ENCODE results near the gene PWP2. TPM values are rescaled to one million over a fixed set of nuclear protein-coding genes. Genes with fewer than 3 reads are reported as not detected.

The PWP2 gene
- total RNA-seq, 1 experiment from 2014 or later, result 6.8 TPM

DNA sequence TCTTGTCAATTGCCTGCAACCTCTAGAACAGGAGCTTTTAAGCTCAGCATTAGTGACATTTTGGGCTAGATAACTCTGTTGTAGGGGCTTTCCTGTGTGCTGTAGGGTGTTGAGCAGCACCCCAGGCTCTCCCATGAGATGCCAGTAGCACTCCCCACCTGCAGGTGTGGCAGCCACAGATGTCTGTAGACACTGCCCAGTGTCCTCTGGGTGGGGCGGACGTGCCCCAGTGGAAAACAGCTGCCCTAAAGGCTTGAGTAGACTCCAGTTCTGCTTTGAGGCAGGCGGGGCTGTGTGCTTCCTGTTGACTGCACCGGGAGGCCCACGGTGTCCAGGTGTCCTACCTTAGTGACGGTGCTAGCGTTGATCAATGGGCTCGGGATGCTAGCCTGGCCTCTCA lies 16.9 kb upstream of the PWP2 start:
- no TSS peak for BruUV-seq (replicated peaks)
- no peak for DNase-seq (ENCODE audit: low read depth, low spot score)
- ATAC-seq, result no peak
- TF ChIP-seq, protein P1, sequence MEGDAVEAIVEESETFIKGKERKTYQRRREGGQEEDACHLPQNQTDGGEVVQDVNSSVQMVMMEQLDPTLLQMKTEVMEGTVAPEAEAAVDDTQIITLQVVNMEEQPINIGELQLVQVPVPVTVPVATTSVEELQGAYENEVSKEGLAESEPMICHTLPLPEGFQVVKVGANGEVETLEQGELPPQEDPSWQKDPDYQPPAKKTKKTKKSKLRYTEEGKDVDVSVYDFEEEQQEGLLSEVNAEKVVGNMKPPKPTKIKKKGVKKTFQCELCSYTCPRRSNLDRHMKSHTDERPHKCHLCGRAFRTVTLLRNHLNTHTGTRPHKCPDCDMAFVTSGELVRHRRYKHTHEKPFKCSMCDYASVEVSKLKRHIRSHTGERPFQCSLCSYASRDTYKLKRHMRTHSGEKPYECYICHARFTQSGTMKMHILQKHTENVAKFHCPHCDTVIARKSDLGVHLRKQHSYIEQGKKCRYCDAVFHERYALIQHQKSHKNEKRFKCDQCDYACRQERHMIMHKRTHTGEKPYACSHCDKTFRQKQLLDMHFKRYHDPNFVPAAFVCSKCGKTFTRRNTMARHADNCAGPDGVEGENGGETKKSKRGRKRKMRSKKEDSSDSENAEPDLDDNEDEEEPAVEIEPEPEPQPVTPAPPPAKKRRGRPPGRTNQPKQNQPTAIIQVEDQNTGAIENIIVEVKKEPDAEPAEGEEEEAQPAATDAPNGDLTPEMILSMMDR (IDR thresholded peaks at IDR 0.05), result no peak
- TF ChIP-seq, protein P2, sequence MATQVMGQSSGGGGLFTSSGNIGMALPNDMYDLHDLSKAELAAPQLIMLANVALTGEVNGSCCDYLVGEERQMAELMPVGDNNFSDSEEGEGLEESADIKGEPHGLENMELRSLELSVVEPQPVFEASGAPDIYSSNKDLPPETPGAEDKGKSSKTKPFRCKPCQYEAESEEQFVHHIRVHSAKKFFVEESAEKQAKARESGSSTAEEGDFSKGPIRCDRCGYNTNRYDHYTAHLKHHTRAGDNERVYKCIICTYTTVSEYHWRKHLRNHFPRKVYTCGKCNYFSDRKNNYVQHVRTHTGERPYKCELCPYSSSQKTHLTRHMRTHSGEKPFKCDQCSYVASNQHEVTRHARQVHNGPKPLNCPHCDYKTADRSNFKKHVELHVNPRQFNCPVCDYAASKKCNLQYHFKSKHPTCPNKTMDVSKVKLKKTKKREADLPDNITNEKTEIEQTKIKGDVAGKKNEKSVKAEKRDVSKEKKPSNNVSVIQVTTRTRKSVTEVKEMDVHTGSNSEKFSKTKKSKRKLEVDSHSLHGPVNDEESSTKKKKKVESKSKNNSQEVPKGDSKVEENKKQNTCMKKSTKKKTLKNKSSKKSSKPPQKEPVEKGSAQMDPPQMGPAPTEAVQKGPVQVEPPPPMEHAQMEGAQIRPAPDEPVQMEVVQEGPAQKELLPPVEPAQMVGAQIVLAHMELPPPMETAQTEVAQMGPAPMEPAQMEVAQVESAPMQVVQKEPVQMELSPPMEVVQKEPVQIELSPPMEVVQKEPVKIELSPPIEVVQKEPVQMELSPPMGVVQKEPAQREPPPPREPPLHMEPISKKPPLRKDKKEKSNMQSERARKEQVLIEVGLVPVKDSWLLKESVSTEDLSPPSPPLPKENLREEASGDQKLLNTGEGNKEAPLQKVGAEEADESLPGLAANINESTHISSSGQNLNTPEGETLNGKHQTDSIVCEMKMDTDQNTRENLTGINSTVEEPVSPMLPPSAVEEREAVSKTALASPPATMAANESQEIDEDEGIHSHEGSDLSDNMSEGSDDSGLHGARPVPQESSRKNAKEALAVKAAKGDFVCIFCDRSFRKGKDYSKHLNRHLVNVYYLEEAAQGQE (IDR thresholded peaks at IDR 0.05; ENCODE audit: insufficient read depth in 1 of 2, low read depth in 2 of 2, low read length in 1 of 2), result no peak
- TF ChIP-seq SIN3A (IDR thresholded peaks at IDR 0.05; ENCODE audit: borderline replicate concordance, insufficient read depth, low read depth, low read length), result no peak
- no peak overlapping the region for H3K27ac ChIP-seq (ENCODE audit: low read length)
- no peak overlapping the region for H3K4me3 ChIP-seq (ENCODE audit: low read depth in 2 of 2, low read length in 2 of 2)
- no peaks in the 10 kb centered on the region for H3K27me3 ChIP-seq (ENCODE audit: control insufficient read depth, insufficient read depth, low read length)
- ChIA-PET CTCF (no interaction called here), POLR2A (no interaction called here)
- no peaks in the 10 kb centered on the region for H3K4me1 ChIP-seq (ENCODE audit: control insufficient read depth, insufficient read depth, low read length)
- in situ Hi-C loops (cut with HindIII; ENCODE audit: low pct_unique_long_range_greater_than_20kb, low sequenced_read_pairs), result no loop called here
- no peaks in the 10 kb centered on the region; the same call in 1 of the 2 replicates for H3K36me3 ChIP-seq (ENCODE audit: control insufficient read depth, insufficient read depth, low read length)
- H3K9me3 ChIP-seq (ENCODE audit: control insufficient read depth, insufficient read depth, low read depth, low read length), result no peaks in the 10 kb centered on the region
- intact Hi-C loops (cut with micrococcal nuclease; ENCODE audit: unreplicated experiment), result no loop called here

DNA sequence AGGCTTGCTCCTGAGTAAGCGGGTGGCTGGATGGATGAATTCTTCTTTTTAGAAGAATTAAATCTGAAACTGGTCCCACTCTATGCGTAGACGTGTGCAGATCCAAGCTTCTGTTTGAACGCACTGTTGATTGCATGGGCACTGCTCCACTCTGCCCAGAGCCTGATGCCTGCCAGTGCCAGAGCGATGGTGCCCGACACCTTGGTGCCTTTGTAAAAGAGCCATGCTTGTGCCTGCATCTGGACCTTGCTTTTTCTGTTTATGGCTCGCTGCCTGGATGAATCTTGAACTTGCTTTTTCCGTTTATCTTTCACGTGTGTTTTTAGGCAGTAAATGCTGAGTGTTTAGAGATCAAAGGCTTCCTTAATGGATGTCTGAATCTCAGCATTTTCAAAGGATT lies 15.0 kb upstream of the PWP2 start:
- TF ChIP-seq TCF7L2 (IDR thresholded peaks at IDR 0.05; ENCODE audit: low read depth, low read length) (no peak), SIN3A (IDR thresholded peaks at IDR 0.05; ENCODE audit: borderline replicate concordance, insufficient read depth, low read depth, low read length) (no peak), POLR2AphosphoS5 (IDR thresholded peaks at IDR 0.05; ENCODE audit: low read depth, low read length) (no peak)
- TF ChIP-seq, protein P2 (IDR thresholded peaks at IDR 0.05; ENCODE audit: insufficient read depth in 1 of 2, low read depth in 2 of 2, low read length in 1 of 2), result no peak
- TF ChIP-seq, protein P1 (IDR thresholded peaks at IDR 0.05), result no peak
- no peaks in the 10 kb centered on the region for H3K4me1 ChIP-seq (ENCODE audit: control insufficient read depth, insufficient read depth, low read length)
- no peaks in the 10 kb centered on the region for H3K9me3 ChIP-seq (ENCODE audit: control insufficient read depth, insufficient read depth, low read depth, low read length)
- intact Hi-C loops (cut with micrococcal nuclease; ENCODE audit: unreplicated experiment), result no loop called here
- no peaks in the 10 kb centered on the region for H3K27me3 ChIP-seq (ENCODE audit: control insufficient read depth, insufficient read depth, low read length)
- CTCF ChIA-PET, result no interaction called here
- BruUV-seq (replicated peaks), result no TSS peak
- in situ Hi-C loops (cut with HindIII; ENCODE audit: low pct_unique_long_range_greater_than_20kb, low sequenced_read_pairs), result no loop called here
- no peaks in the 10 kb centered on the region; the same call in 1 of the 2 replicates for H3K36me3 ChIP-seq (ENCODE audit: control insufficient read depth, insufficient read depth, low read length)
- DNase-seq (ENCODE audit: low read depth, low spot score) (no peak), ATAC-seq (no peak)
- no peak overlapping the region for H3K27ac ChIP-seq (ENCODE audit: low read length)
- no peak overlapping the region for H3K4me3 ChIP-seq (ENCODE audit: low read depth in 2 of 2, low read length in 2 of 2)
- POLR2A ChIA-PET, result interaction anchor here (0.8 kb wide), 1 partner anchor 206 kb away, joined by 3 read pairs; no protein-coding TSS in a partner anchor

All from Panc1 (cell line).